Epithelial cell of proximal tubule (primary cell): Measurements from ENCODE around the gene RNF125. TPM values are rescaled to one million over a fixed set of nuclear protein-coding genes. Genes with fewer than 3 reads are reported as not detected.
A peak's percentile ranks its signal among the peaks of the same experiment; 100 is the strongest.

Experiments
- DNase-seq: peaks from one replicate; pipeline ENCODE4 v3.0.0-alpha.2; 2011; ENCODE audit warnings: low read depth
- H3K4me3 ChIP-seq: 2 replicates; pipeline ENCODE4 v1.5.1; 2011; ENCODE audit warnings: low read depth, mild to moderate bottlenecking, low read length
- CTCF ChIP-seq: conservative IDR thresholded peaks from 2 replicates; pipeline ENCODE4 v1.5.1; 2012; ENCODE audit warnings: low read depth, mild to moderate bottlenecking, low read length
- total RNA-seq: library from RNA; depleted of rRNA; stranded (reverse); fragments of >200 nt; gene quantifications from 2 replicates; pipeline ENCODE4 v1.2.3, GENCODE V29; 2015

The RNF125 gene
- total RNA-seq: 0.72 and 3.4 TPM in 2 replicates

- peak within 1 kb of the TSS; percentile 74 for H3K4me3 ChIP-seq
- peak; percentile 55 for DNase-seq
- TF ChIP-seq CTCF: no peak
Measured at GRCh38 chr18:32018331-32019250, at the start of gene RNF125. Gene RNF125 (plus strand): TSS chr18:32018825. CDS start chr18:32018864, 39 bp downstream.

- H3K4me3 ChIP-seq: no peak overlapping the region
- no peak for TF ChIP-seq CTCF
Measured at GRCh38 chr18:31970617-31971016, 48.0 kb upstream of the RNF125 start.

GRCh38 chr18:31973929-31974546 lies 44.6 kb upstream of the RNF125 start:
- no peak for TF ChIP-seq CTCF
- no peak for DNase-seq
- no peak overlapping the region for H3K4me3 ChIP-seq

More at GRCh38 chr18:31970617-31971016, 48.0 kb upstream of the RNF125 start:
- DNase-seq: no peak

GRCh38 chr18:31976242-31976641 lies 42.4 kb upstream of the RNF125 start:
- DNase-seq: no peak
- H3K4me3 ChIP-seq: no peak overlapping the region
- no peak for TF ChIP-seq CTCF

GRCh38 chr18:31977270-31977872 lies 41.3 kb upstream of the RNF125 start:
- no peak for DNase-seq
- H3K4me3 ChIP-seq: no peak overlapping the region
- peak; percentile 76 for TF ChIP-seq CTCF

GRCh38 chr18:31978616-31979015 lies 40.0 kb upstream of the RNF125 start:
- no peak overlapping the region for H3K4me3 ChIP-seq
- DNase-seq: no peak
- TF ChIP-seq CTCF: no peak
